Muscle of leg (tissue), 11 donors: ENCODE results near the gene SLC6A1. TPM values are rescaled to one million over a fixed set of nuclear protein-coding genes. Genes with fewer than 3 reads are reported as not detected.

Experiments
- DNase-seq: peaks from one replicate; pipeline ENCODE4 v3.0.0; 2013
- H3K27ac ChIP-seq: one replicate; pipeline ENCODE4 v1.5.1; 2013; ENCODE audit warnings: mild to moderate bottlenecking, low read length, control low read depth
- H3K27me3 ChIP-seq: one replicate; pipeline ENCODE4 v1.6.1; 2013; ENCODE audit warnings: low read length; ENCODE audit not compliant: control insufficient read depth, insufficient read depth
- H3K36me3 ChIP-seq: one replicate; pipeline ENCODE4 v1.6.1; 2013; ENCODE audit warnings: low read length; ENCODE audit not compliant: control insufficient read depth, insufficient read depth
- H3K4me1 ChIP-seq: one replicate; pipeline ENCODE4 v1.6.1; 2013; ENCODE audit warnings: low read length; ENCODE audit not compliant: control insufficient read depth, insufficient read depth
- H3K4me3 ChIP-seq: one replicate; pipeline ENCODE4 v1.5.1; 2013; ENCODE audit warnings: low read length, control low read depth
- H3K9me3 ChIP-seq: replicated peaks from 2 replicates; pipeline ENCODE4 v1.6.1; 2013; ENCODE audit warnings: low read depth, low read length; ENCODE audit not compliant: control insufficient read depth
- WGBS: methylation state at CpG from one replicate; pipeline ENCODE4 v1.1.5; 2013; ENCODE audit warnings: missing lambda C conversion rate; ENCODE audit not compliant: insufficient coverage; 5-methylcytosine and 5-hydroxymethylcytosine counted together
- polyA plus RNA-seq, 8 donors: library from polyadenylated mRNA; unstranded; fragments of 120-200 nt; gene quantifications; one replicate each; pipeline versions ENCODE4 v1.2.1 to v1.2.3, GENCODE V29; 2013; ENCODE audit warnings: inconsistent platforms in 1 of 8, low replicate concordance in 1 of 8; ENCODE audit not compliant: insufficient read length in 8 of 8, insufficient read depth in 1 of 8
- total RNA-seq: library from RNA; stranded (reverse); fragments of 120-200 nt; gene quantifications from one replicate; pipeline ENCODE4 v1.2.4, GENCODE V29; 2013

SLC6A1 gene
- total and polyA plus RNA-seq, 9 donors: 1.2 to 3.2 (median 2.0) TPM

- 50% methylated on average over 2 of the region's 3 CpGs for WGBS
- Histone ChIP-seq H3K4me3 (no peak overlapping the region), H3K4me1 (peaks cover 72% of the 10 kb centered on the region), H3K27ac (no peak overlapping the region), H3K36me3 (no peaks in the 10 kb centered on the region), H3K9me3 (no peaks in the 10 kb centered on the region), H3K27me3 (peaks cover 17% of the 10 kb centered on the region)
- no peak for DNase-seq
These were observed 37.8 kb upstream of the SLC6A1 start for GRCh38 chr3:10954740-10955139.

GRCh38 chr3:10955711-10956453 is 36.7 kb upstream of the SLC6A1 start:
- H3K4me1 ChIP-seq: peaks cover 74% of the 10 kb centered on the region
- DNase-seq: peak; percentile 87

GRCh38 chr3:10956531-10956930 is 36.0 kb upstream of the SLC6A1 start:
- 33% methylated on average over 3 of the region's 4 CpGs for WGBS
- peaks cover 68% of the 10 kb centered on the region for H3K4me1 ChIP-seq
- DNase-seq: no peak
- H3K9me3 ChIP-seq: no peaks in the 10 kb centered on the region
- H3K27ac ChIP-seq: peak overlapping the region; percentile 89
- peaks cover 15% of the 10 kb centered on the region for H3K27me3 ChIP-seq
- no peaks in the 10 kb centered on the region for H3K36me3 ChIP-seq
- no peak overlapping the region for H3K4me3 ChIP-seq

More at GRCh38 chr3:10955711-10956453, 36.7 kb upstream of the SLC6A1 start:
- 39% methylated on average over 12 of the region's 15 CpGs for WGBS
- no peak overlapping the region for H3K4me3 ChIP-seq
- peaks cover 17% of the 10 kb centered on the region for H3K27me3 ChIP-seq
- no peaks in the 10 kb centered on the region for H3K36me3 ChIP-seq
- peak overlapping the region; percentile 89 for H3K27ac ChIP-seq
- H3K9me3 ChIP-seq: no peaks in the 10 kb centered on the region

- DNase-seq: peak; percentile 84
- Histone ChIP-seq H3K27me3 (peaks cover 14% of the 10 kb centered on the region), H3K27ac (peak overlapping the region; percentile 89), H3K4me3 (no peak overlapping the region), H3K9me3 (no peaks in the 10 kb centered on the region), H3K36me3 (no peaks in the 10 kb centered on the region), H3K4me1 (peaks cover 65% of the 10 kb centered on the region)
- 23% methylated on average over 5 of the region's 6 CpGs for WGBS
These were observed 35.6 kb upstream of the SLC6A1 start for GRCh38 chr3:10956986-10957385.

DNA sequence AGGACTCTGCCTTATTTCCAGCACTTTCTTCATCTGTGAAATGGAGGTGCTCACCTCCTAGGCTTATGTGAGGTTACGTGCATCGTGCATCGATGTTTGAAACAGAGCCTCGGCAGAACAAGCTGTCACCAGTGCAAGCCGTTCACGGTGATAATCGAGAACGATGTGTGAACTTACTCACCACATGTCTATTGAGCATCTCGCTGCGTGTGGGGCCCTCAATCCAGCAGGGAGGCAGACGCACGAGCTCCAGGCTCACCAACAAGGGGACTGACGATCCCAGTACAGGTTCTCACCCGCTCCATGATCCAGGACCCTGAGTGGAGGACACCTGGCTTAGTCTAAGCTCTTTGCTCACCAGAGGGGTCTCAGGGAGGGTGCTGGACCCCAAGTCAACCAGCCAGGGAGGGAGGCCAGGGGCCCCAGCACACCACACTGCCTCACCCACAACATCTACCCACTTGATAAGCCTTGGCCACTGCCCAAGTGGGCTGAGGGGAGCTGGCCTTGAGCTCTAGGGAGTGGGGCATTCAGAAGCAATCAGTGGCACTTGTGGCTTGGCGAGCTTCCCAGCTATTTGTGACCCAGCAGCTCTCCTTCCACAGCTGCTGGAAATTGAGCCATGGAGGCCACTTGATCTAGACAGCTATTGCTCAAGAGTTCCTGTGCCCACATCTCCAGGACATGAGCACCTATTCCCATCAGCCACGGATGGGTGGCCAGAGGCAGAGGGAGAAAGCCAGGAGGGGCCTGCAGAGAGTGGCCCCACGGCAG is 34.4 kb upstream of the SLC6A1 start:
- 41% methylated on average over 14 of the region's 17 CpGs for WGBS
- Histone ChIP-seq H3K27me3 (peaks cover 14% of the 10 kb centered on the region), H3K9me3 (no peaks in the 10 kb centered on the region), H3K36me3 (no peaks in the 10 kb centered on the region), H3K27ac (peak overlapping the region; percentile 35), H3K4me1 (peaks cover 61% of the 10 kb centered on the region), H3K4me3 (no peak overlapping the region)
- DNase-seq: peak; percentile 77

GRCh38 chr3:10960255-10960654 is 32.3 kb upstream of the SLC6A1 start:
- WGBS: 70% methylated on average over 5 of the region's 6 CpGs

DNA sequence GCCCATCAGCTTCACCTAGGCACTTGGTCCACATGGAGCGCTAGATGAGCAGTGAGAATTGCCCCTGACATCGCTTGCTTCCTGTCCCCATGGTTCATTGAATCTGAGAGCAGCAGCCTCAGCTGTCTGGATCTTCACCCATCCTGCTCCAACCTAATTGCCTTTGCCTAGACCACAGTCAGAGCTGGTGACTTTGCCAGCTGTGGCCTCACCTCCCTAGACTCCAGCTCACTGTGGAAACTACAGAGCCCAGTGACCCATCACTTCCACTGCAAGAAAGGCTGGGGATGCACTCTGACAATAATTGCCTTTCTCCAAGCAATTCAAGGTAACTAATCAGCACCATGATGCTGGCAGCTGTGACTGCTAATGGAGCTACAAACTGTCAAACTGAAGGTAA is 30.6 kb upstream of the SLC6A1 start:
- H3K27me3 ChIP-seq: peaks cover 18% of the 10 kb centered on the region
- no peaks in the 10 kb centered on the region for H3K9me3 ChIP-seq
- H3K36me3 ChIP-seq: no peaks in the 10 kb centered on the region
- DNase-seq: no peak
- H3K27ac ChIP-seq: no peak overlapping the region
- 86% methylated on average over 2 of the region's 2 CpGs for WGBS
- H3K4me3 ChIP-seq: no peak overlapping the region
- peaks cover 29% of the 10 kb centered on the region for H3K4me1 ChIP-seq

More at GRCh38 chr3:10960255-10960654, 32.3 kb upstream of the SLC6A1 start:
- Histone ChIP-seq H3K4me3 (no peak overlapping the region), H3K36me3 (no peaks in the 10 kb centered on the region), H3K9me3 (no peaks in the 10 kb centered on the region), H3K27ac (no peak overlapping the region), H3K27me3 (peaks cover 14% of the 10 kb centered on the region), H3K4me1 (peaks cover 45% of the 10 kb centered on the region)
- DNase-seq: no peak

DNA sequence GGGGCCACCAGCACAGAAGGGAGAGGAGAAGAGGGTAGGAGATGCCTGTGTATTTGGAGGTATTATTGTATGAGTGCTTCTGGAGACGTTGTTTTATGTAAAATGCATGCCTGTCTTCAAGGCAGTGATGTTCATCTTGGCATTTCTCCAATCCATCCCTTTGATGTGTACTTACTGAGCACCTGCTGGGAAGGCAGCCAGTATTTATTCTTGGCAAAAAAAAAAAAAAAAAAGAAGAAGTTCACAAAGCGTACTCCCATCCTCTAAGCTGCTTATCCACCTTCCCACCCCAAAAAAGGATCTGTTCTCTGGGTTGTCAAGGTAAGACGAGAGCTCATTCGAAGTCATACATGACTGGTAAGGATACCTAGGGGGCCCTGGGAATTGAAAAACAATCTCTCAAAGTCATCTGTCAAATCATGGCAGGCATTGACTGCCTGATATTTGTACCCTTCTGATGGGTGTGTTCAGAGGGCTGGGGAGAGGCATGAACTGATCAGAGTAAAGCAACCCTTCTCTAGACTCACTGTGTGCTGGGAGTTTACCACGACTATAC is 30.0 kb upstream of the SLC6A1 start:
- DNase-seq: peak; percentile 32
- peaks cover 23% of the 10 kb centered on the region for H3K4me1 ChIP-seq
- no peaks in the 10 kb centered on the region for H3K36me3 ChIP-seq
- no CpG with 5 or more reads among the region's 5 CpGs for WGBS
- no peak overlapping the region for H3K4me3 ChIP-seq
- H3K27me3 ChIP-seq: peaks cover 20% of the 10 kb centered on the region
- no peak overlapping the region for H3K27ac ChIP-seq
- no peaks in the 10 kb centered on the region for H3K9me3 ChIP-seq

DNA sequence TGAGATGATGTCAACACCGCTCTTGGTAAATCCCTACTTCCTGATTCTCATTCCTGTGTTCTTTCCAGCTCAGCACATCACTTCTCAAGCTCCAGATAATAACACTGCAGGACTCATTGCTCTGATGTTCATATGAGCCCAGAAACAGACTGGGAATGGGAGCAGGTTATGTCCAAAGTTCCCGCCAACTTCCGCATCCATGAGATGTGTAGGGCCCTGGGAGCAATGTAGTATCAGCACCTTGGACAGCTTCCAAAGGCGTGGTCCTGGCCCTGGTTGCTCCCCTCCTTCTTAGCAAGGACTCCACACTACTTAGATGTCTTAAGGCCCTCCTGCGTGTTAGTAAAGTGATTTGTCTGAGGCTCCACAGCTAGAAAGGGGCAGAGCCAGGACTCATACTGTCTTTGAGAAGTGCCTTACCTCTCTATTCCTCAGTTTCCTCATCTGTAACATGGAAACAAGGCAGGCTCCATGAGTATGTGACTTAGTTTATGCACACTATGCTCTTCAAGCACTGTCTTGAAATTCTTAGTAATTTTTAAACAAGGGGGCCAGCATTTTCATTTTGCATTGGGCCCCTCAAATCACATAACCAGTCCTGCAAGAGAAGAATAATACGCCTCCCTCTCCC is 27.9 kb upstream of the SLC6A1 start:
- Histone ChIP-seq H3K36me3 (no peaks in the 10 kb centered on the region), H3K4me3 (no peak overlapping the region), H3K9me3 (no peaks in the 10 kb centered on the region), H3K4me1 (peaks cover 22% of the 10 kb centered on the region), H3K27me3 (peaks cover 15% of the 10 kb centered on the region), H3K27ac (no peak overlapping the region)
- DNase-seq: peak; percentile 58
- 69% methylated on average over 2 of the region's 6 CpGs for WGBS

DNA sequence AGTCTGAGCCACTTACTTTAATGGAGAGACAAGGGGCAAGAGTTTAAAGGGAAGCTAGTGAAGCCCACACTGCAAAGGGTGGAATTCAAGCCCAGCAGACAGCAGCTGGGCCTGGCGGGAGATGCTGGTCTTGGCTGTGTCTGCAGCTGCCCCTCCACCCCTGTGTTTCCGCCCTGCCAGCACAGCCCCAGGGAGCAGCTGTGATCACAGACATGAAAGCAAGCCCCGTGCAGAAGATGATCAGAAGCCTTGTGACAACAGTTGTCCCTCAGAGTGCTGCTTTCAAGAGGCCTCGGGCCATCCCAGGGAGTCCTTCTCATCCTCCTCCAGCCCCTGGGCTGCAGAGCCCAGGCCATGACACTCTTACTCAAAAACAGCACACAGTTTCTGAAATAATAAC is 24.1 kb upstream of the SLC6A1 start:
- H3K9me3 ChIP-seq: no peaks in the 10 kb centered on the region
- H3K4me3 ChIP-seq: no peak overlapping the region
- no peaks in the 10 kb centered on the region for H3K36me3 ChIP-seq
- peak overlapping the region; percentile 35 for H3K27ac ChIP-seq
- 13% methylated on average over 4 of the region's 4 CpGs for WGBS
- peak; percentile 85 for DNase-seq
- peaks cover 27% of the 10 kb centered on the region for H3K4me1 ChIP-seq
- peaks cover 29% of the 10 kb centered on the region for H3K27me3 ChIP-seq
